OCI-LY7 (cell line): ENCODE measurements around the gene DLG5.

Experiments
- CTCF ChIP-seq: fragments of 200-600 bp; sonication (generic); conservative IDR thresholded peaks from 2 replicates; pipeline ENCODE4 v1.5.1; 2014; ENCODE audit warnings: mild to moderate bottlenecking, antibody characterized with exemption, low read length, moderate library complexity, mixed read lengths
- EZH2phosphoT487 ChIP-seq: fragments of 200-600 bp; sonication (generic); IDR thresholded peaks from 2 replicates; pipeline ENCODE4 v1.6.1; 2018; ENCODE audit warnings: low read depth, borderline replicate concordance, mild to moderate bottlenecking, mixed run types, antibody characterized with exemption, low read length, moderate library complexity, mixed read lengths

DNA sequence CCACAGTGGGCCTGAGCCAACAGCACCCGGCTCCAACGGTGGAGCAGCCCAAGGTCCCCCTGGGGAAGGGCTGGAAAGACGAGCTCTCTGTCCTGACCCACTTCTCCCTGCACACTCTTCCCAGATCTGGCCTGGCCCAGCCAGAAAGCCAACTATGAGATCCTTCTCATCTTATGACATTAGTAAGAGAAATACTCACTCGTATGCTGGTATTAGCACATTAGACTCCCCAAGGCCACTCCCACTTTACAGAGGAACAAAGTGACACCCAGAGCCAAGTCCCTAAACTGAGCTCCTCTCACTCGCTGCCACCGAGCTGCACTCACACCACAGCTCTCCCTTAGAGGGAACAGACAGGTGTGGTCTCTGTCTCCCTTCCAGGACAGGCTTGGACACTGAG, 24.8 kb downstream of the DLG5 start:
- TF ChIP-seq CTCF (no peak), EZH2phosphoT487 (no peak)
